Astrocyte (in vitro differentiated cells and primary cell): Measurements from ENCODE around the gene DYSF. TPM values are rescaled to one million over a fixed set of nuclear protein-coding genes. Genes with fewer than 3 reads are reported as not detected.
A peak's percentile ranks its signal among the peaks of the same experiment; 100 is the strongest.

Experiments
- DNase-seq: peaks from one replicate; pipeline ENCODE4 v3.0.0-alpha.2; 2010; ENCODE audit warnings: low read depth
- FAIRE-seq: peaks from 2 replicates; lab custom pipeline; 2011; peaks lifted over from hg19 to GRCh38; lab: Jason Lieb, UNC
- H2AFZ ChIP-seq: 2 replicates; pipeline ENCODE4 v1.6.0; 2012; ENCODE audit warnings: low read depth, low read length, inconsistent platforms
- H3K27ac ChIP-seq: 2 replicates; pipeline ENCODE4 v1.5.1; 2011; ENCODE audit warnings: low read depth, low read length, inconsistent platforms
- H3K27me3 ChIP-seq: 2 replicates; pipeline ENCODE4 v1.6.0; 2011; ENCODE audit warnings: low read length, inconsistent platforms; ENCODE audit not compliant: insufficient read depth
- H3K36me3 ChIP-seq: 2 replicates; pipeline ENCODE4 v1.5.1; 2011; ENCODE audit warnings: low read length, inconsistent platforms; ENCODE audit not compliant: insufficient read depth
- H3K4me1 ChIP-seq: 2 replicates; pipeline ENCODE4 v1.5.1; 2011; ENCODE audit warnings: low read length, inconsistent platforms; ENCODE audit not compliant: insufficient read depth
- H3K4me2 ChIP-seq: 2 replicates; pipeline ENCODE4 v1.6.0; 2012; ENCODE audit warnings: low read length, inconsistent platforms
- H3K4me3 ChIP-seq: 2 replicates; pipeline ENCODE4 v1.5.1; 2011; ENCODE audit warnings: low read depth, mild to moderate bottlenecking, low read length, inconsistent platforms; ENCODE audit not compliant: insufficient read depth
- H3K79me2 ChIP-seq: 2 replicates; pipeline ENCODE4 v1.6.0; 2012; ENCODE audit warnings: mild to moderate bottlenecking, low read length, inconsistent platforms; ENCODE audit not compliant: insufficient read depth
- H3K9ac ChIP-seq: 2 replicates; pipeline ENCODE4 v1.6.0; 2012; ENCODE audit warnings: mild to moderate bottlenecking, low read length, inconsistent platforms
- H3K9me3 ChIP-seq: 2 replicates; pipeline ENCODE4 v1.5.1; 2012; ENCODE audit warnings: low read depth, mild to moderate bottlenecking, low read length, inconsistent platforms; ENCODE audit not compliant: insufficient read depth
- H4K20me1 ChIP-seq: 2 replicates; pipeline ENCODE4 v1.6.0; 2012; ENCODE audit warnings: low read length, inconsistent platforms; ENCODE audit not compliant: insufficient read depth
- H3K27ac Mint-ChIP-seq: one replicate; pipeline ENCODE4 v1.8.0; 2021; ENCODE audit warnings: mild to moderate bottlenecking, mixed read lengths; ENCODE audit not compliant: unreplicated experiment
- H3K27me3 Mint-ChIP-seq: one replicate; pipeline ENCODE4 v1.8.0; 2021; ENCODE audit warnings: low read depth, mixed read lengths; ENCODE audit not compliant: unreplicated experiment
- H3K36me3 Mint-ChIP-seq: one replicate; pipeline ENCODE4 v1.8.0; 2021; ENCODE audit warnings: low read depth, mixed read lengths; ENCODE audit not compliant: unreplicated experiment
- H3K4me1 Mint-ChIP-seq: one replicate; pipeline ENCODE4 v1.8.0; 2021; ENCODE audit warnings: low read depth, mixed read lengths; ENCODE audit not compliant: unreplicated experiment
- H3K4me3 Mint-ChIP-seq: one replicate; pipeline ENCODE4 v1.8.0; 2021; ENCODE audit warnings: mild to moderate bottlenecking, moderate library complexity, mixed read lengths; ENCODE audit not compliant: unreplicated experiment
- H3K9me3 Mint-ChIP-seq: one replicate; pipeline ENCODE4 v1.8.0; 2021; ENCODE audit warnings: mild to moderate bottlenecking, mixed read lengths; ENCODE audit not compliant: unreplicated experiment
- CTCF ChIP-seq: IDR thresholded peaks from 2 replicates; pipeline ENCODE4 v1.5.1; 2011; ENCODE audit warnings: low read depth, mild to moderate bottlenecking, inconsistent platforms, low read length, moderate library complexity; ENCODE audit not compliant: insufficient read depth
- EZH2 ChIP-seq: IDR thresholded peaks from 2 replicates; pipeline ENCODE4 v1.6.1; 2012; ENCODE audit warnings: mild to moderate bottlenecking, low read length, inconsistent platforms; ENCODE audit not compliant: insufficient read depth
- total RNA-seq: library from RNA; stranded (reverse); gene quantifications from 2 replicates; pipeline ENCODE4 v1.2.1, GENCODE V29; 2021

Gene DYSF
- total RNA-seq, 1 donor from 2014 or later: 123 TPM

GRCh38 chr2:71419145-71419544, 34.2 kb upstream of the DYSF start:
- TF ChIP-seq CTCF (no peak), EZH2 (no peak)
- H3K36me3 Mint-ChIP-seq: peaks cover 6% of the 10 kb centered on the region
- Histone ChIP-seq H3K4me1 (no peaks in the 10 kb centered on the region), H3K9me3 (no peaks in the 10 kb centered on the region), H3K27ac (no peak overlapping the region), H3K79me2 (no peaks in the 10 kb centered on the region), H3K9ac (no peak overlapping the region), H3K36me3 (peaks cover 8% of the 10 kb centered on the region), H4K20me1 (peaks cover 8% of the 10 kb centered on the region), H2AFZ (no peak overlapping the region), H3K4me2 (no peak overlapping the region), H3K4me3 (no peak overlapping the region), H3K27me3 (no peaks in the 10 kb centered on the region)
- FAIRE-seq: no peak
- peak overlapping the region; percentile 11 for H3K27ac Mint-ChIP-seq
- H3K9me3 Mint-ChIP-seq: no peaks in the 10 kb centered on the region
- H3K27me3 Mint-ChIP-seq: no peaks in the 10 kb centered on the region
- peaks cover 15% of the 10 kb centered on the region for H3K4me1 Mint-ChIP-seq
- DNase-seq: no peak
- peak overlapping the region; percentile 29 for H3K4me3 Mint-ChIP-seq

GRCh38 chr2:71419976-71420375, 33.4 kb upstream of the DYSF start:
- peaks cover 8% of the 10 kb centered on the region for H3K36me3 ChIP-seq
- no peak overlapping the region for H3K27ac Mint-ChIP-seq
- no peaks in the 10 kb centered on the region for H3K27me3 ChIP-seq
- peaks cover 9% of the 10 kb centered on the region for H3K36me3 Mint-ChIP-seq
- H3K4me1 Mint-ChIP-seq: peaks cover 15% of the 10 kb centered on the region
- H3K9me3 ChIP-seq: no peaks in the 10 kb centered on the region
- H3K9ac ChIP-seq: no peak overlapping the region
- no peaks in the 10 kb centered on the region for H3K79me2 ChIP-seq
- FAIRE-seq: no peak
- DNase-seq: no peak
- H2AFZ ChIP-seq: no peak overlapping the region
- H3K4me2 ChIP-seq: no peak overlapping the region
- TF ChIP-seq CTCF (no peak), EZH2 (no peak)
- no peak overlapping the region for H3K4me3 ChIP-seq
- peaks cover 8% of the 10 kb centered on the region for H4K20me1 ChIP-seq
- no peak overlapping the region for H3K27ac ChIP-seq
- H3K27me3 Mint-ChIP-seq: no peaks in the 10 kb centered on the region
- H3K4me3 Mint-ChIP-seq: no peak overlapping the region
- H3K4me1 ChIP-seq: no peaks in the 10 kb centered on the region
- H3K9me3 Mint-ChIP-seq: no peaks in the 10 kb centered on the region

GRCh38 chr2:71422786-71423185, 30.6 kb upstream of the DYSF start:
- Mint-ChIP-seq H3K9me3 (no peaks in the 10 kb centered on the region), H3K4me1 (peaks cover 24% of the 10 kb centered on the region), H3K27ac (no peak overlapping the region), H3K4me3 (no peak overlapping the region), H3K27me3 (no peaks in the 10 kb centered on the region), H3K36me3 (peaks cover 19% of the 10 kb centered on the region)
- no peaks in the 10 kb centered on the region for H3K9me3 ChIP-seq
- peaks cover 24% of the 10 kb centered on the region for H3K36me3 ChIP-seq
- no peak for FAIRE-seq
- H3K4me3 ChIP-seq: no peak overlapping the region
- no peaks in the 10 kb centered on the region for H3K79me2 ChIP-seq
- H3K4me2 ChIP-seq: no peak overlapping the region
- no peaks in the 10 kb centered on the region for H3K4me1 ChIP-seq
- no peak overlapping the region for H3K9ac ChIP-seq
- H3K27ac ChIP-seq: no peak overlapping the region
- TF ChIP-seq CTCF: no peak
- TF ChIP-seq EZH2: no peak
- H3K27me3 ChIP-seq: no peaks in the 10 kb centered on the region
- no peak for DNase-seq
- no peak overlapping the region for H2AFZ ChIP-seq
- H4K20me1 ChIP-seq: peaks cover 8% of the 10 kb centered on the region
